Caco-2 (cell line): ENCODE results near the gene PPP1R3E. TPM values are rescaled to one million over a fixed set of nuclear protein-coding genes. Genes with fewer than 3 reads are reported as not detected.

Source experiments
- BruUV-seq: library from RNA; stranded (reverse); fragments of 400-500 nt; replicated peaks from 2 replicates; lab custom pipeline; 2021; lab: Mats Ljungman, UMichigan
- CTCF ChIA-PET: fragments of 300-600 bp; sonication (Branson Sonifier 250); formaldehyde crosslinking; loops from one replicate; lab custom pipeline; 2022; ENCODE audit warnings: antibody characterized with exemption; lab: Charles Lee
- POLR2A ChIA-PET: fragments of 300-600 bp; sonication (Branson Sonifier 250); formaldehyde crosslinking; loops from one replicate; lab custom pipeline; 2022; ENCODE audit warnings: antibody characterized with exemption; lab: Charles Lee
- DNase-seq, 2 experiments: peaks; one replicate each; pipeline versions ENCODE4 v3.0.0 to v3.0.0-alpha.2; 2020 to 2022
- H3K27me3 ChIP-seq: replicated peaks from 2 replicates; pipeline ENCODE4 v1.6.0; 2011; ENCODE audit warnings: low read length; ENCODE audit not compliant: control insufficient read depth, insufficient read depth
- H3K36me3 ChIP-seq: 2 replicates; pipeline ENCODE4 v1.5.1; 2011; ENCODE audit warnings: low read length; ENCODE audit not compliant: control insufficient read depth, insufficient read depth
- H3K4me1 ChIP-seq: fragments of 250-450 bp; sonication (Bioruptor Pico); 2 replicates; pipeline ENCODE4 v1.5.1; 2020; ENCODE audit warnings: mild to moderate bottlenecking
- H3K4me3 ChIP-seq: 2 replicates; pipeline ENCODE4 v1.5.1; 2011; ENCODE audit warnings: low read depth, mild to moderate bottlenecking, control low read depth, low read length
- H3K9me3 ChIP-seq: fragments of 250-450 bp; sonication (Bioruptor Pico); 2 replicates; pipeline ENCODE4 v1.5.1; 2020; ENCODE audit warnings: mild to moderate bottlenecking, moderate library complexity
- H3K27ac Mint-ChIP-seq: one replicate; pipeline ENCODE4 v1.8.0; 2022; ENCODE audit warnings: mixed read lengths; ENCODE audit not compliant: unreplicated experiment
- H3K27me3 Mint-ChIP-seq: one replicate; pipeline ENCODE4 v1.8.0; 2022; ENCODE audit warnings: mixed read lengths; ENCODE audit not compliant: insufficient read depth, unreplicated experiment
- H3K36me3 Mint-ChIP-seq: one replicate; pipeline ENCODE4 v1.8.0; 2022; ENCODE audit warnings: mild to moderate bottlenecking, mixed read lengths; ENCODE audit not compliant: insufficient read depth, unreplicated experiment
- H3K4me1 Mint-ChIP-seq: one replicate; pipeline ENCODE4 v1.8.0; 2022; ENCODE audit warnings: low read depth, mixed read lengths; ENCODE audit not compliant: unreplicated experiment
- H3K4me3 Mint-ChIP-seq: one replicate; pipeline ENCODE4 v1.8.0; 2022; ENCODE audit warnings: mild to moderate bottlenecking, moderate library complexity, mixed read lengths; ENCODE audit not compliant: unreplicated experiment
- H3K9me3 Mint-ChIP-seq: one replicate; pipeline ENCODE4 v1.8.0; 2022; ENCODE audit warnings: mixed read lengths; ENCODE audit not compliant: unreplicated experiment
- intact Hi-C: fragments of 100-400 bp; cut with micrococcal nuclease; formaldehyde crosslinking; loops from one replicate; pipeline ENCODE4 v1.10.0; 2022; ENCODE audit not compliant: unreplicated experiment
- total RNA-seq: library from RNA; stranded (reverse); gene quantifications from 2 replicates; pipeline ENCODE4 v1.2.3, GENCODE V29; 2022
- TF ChIP-seq, protein P1 (sequence below), 2 experiments: fragments of 200-600 bp in 1 of 2; IDR thresholded peaks; 1 replicate in 1 of 2; 2 replicates in 1 of 2; pipeline versions ENCODE4 v1.5.1 to v1.8.0; 2011 to 2022; ENCODE audit warnings: antibody characterized with exemption in 1 of 2, control low read depth in 1 of 2, inconsistent platforms in 1 of 2, low read depth in 1 of 2, low read length in 1 of 2, mild to moderate bottlenecking in 1 of 2, moderate library complexity in 1 of 2; ENCODE audit not compliant: insufficient read depth in 1 of 2, severe bottlenecking in 1 of 2, unreplicated experiment in 1 of 2

Gene PPP1R3E
- total RNA-seq, 1 experiment from 2014 or later = 5.9 TPM

DNA sequence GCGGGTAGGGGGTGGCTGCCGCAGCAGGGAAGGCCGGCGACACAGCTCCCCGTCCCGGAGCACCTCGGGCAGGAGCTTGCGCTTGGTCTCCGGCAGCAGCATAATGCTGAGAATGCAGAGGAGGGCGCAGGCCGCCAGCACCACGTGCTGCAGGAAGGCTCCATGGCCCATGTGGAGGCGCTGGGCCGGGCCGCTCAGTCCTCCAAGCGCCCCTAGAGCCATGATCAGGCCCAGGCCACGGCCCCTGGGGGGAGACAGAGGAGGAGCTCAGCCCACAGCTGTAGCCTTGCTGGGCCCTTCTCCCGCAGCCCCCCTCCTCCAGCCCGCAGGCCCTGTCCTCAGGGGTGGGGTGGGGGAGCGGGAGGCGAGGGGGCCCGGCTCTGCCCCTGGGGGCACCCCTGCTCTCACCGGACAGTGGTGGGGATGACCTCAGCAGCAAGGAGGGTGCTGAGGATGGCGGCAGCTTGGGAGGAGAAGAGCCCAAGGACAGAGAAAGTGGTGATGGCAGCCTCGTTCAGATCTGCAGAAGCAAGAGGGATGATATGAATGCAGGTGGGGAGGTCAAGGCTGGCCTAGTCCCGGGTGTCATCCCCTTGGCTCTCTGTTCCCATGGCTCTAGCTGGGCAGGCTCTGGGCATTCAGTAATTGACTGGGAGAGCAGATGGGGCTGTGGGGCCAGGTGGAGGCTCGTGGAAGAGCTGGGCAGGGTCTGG lies 44.2 kb upstream of the PPP1R3E start:
- Histone ChIP-seq H3K9me3 (no peaks in the 10 kb centered on the region), H3K36me3 (no peaks in the 10 kb centered on the region), H3K4me3 (no peak overlapping the region), H3K27me3 (no peaks in the 10 kb centered on the region), H3K4me1 (no peaks in the 10 kb centered on the region; the same call in 1 of the 2 replicates)
- ChIA-PET CTCF (interaction anchor here (1.0 to 1.7 kb wide), 2 partner anchors 14 to 33 kb away, joined by 3 to 8 read pairs; no protein-coding TSS in a partner anchor), POLR2A (no interaction called here)
- intact Hi-C loops = no loop called here
- DNase-seq = no peak
- TF ChIP-seq, protein P1, sequence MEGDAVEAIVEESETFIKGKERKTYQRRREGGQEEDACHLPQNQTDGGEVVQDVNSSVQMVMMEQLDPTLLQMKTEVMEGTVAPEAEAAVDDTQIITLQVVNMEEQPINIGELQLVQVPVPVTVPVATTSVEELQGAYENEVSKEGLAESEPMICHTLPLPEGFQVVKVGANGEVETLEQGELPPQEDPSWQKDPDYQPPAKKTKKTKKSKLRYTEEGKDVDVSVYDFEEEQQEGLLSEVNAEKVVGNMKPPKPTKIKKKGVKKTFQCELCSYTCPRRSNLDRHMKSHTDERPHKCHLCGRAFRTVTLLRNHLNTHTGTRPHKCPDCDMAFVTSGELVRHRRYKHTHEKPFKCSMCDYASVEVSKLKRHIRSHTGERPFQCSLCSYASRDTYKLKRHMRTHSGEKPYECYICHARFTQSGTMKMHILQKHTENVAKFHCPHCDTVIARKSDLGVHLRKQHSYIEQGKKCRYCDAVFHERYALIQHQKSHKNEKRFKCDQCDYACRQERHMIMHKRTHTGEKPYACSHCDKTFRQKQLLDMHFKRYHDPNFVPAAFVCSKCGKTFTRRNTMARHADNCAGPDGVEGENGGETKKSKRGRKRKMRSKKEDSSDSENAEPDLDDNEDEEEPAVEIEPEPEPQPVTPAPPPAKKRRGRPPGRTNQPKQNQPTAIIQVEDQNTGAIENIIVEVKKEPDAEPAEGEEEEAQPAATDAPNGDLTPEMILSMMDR (IDR thresholded peaks at IDR 0.05; ENCODE audit: insufficient read depth in 1 of 2, low read depth in 1 of 2, low read length in 1 of 2, severe bottlenecking in 1 of 2, unreplicated experiment in 1 of 2) = no peak
- peaks cover 3% of the 10 kb centered on the region for H3K27me3 Mint-ChIP-seq
- peaks cover 8% of the 10 kb centered on the region for H3K4me1 Mint-ChIP-seq
- no peaks in the 10 kb centered on the region for H3K36me3 Mint-ChIP-seq
- H3K27ac Mint-ChIP-seq = no peak overlapping the region
- no peak overlapping the region for H3K4me3 Mint-ChIP-seq
- no TSS peak for BruUV-seq
- H3K9me3 Mint-ChIP-seq = no peaks in the 10 kb centered on the region

DNA sequence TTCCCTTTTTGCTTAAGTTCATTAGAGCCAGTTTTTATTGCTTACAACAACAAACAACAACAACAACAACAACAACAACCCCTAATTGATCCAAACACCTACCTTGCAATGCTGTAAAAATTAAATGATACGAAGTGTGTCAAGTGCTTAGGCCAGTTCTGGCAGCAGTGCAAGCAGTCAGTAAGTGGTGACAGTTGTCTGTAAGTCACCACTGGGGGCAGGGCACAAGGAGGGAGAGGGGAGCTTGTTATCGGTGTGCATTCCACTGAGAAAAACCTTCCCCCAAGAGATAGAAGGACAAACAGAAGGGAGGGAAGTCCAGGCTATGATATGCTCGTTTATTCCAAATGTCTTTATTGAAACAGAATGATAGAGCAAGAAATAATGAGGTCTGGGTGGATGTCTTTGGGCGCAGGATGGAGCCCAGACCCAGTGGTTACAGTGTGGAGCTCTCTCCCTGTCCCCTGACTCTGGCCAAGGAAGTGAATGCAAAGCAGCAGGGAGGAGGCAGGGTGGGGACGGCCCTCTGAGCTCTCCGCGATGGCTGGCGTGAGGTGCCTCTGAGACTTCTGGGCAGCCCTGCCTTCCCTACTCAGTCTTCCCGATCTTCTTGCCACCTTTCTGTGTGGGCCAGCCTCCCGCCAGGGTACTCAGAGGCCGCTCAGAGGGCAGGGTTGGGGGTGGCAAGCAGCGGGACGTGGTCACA lies 43.5 kb upstream of the PPP1R3E start:
- H3K4me3 Mint-ChIP-seq = no peak overlapping the region
- TF ChIP-seq, protein P1 (IDR thresholded peaks at IDR 0.05; ENCODE audit: insufficient read depth in 1 of 2, low read depth in 1 of 2, low read length in 1 of 2, severe bottlenecking in 1 of 2, unreplicated experiment in 1 of 2) = peak in 1 of 2 experiments; percentile 22
- Histone ChIP-seq H3K4me1 (no peaks in the 10 kb centered on the region; the same call in 1 of the 2 replicates), H3K36me3 (no peaks in the 10 kb centered on the region), H3K27me3 (no peaks in the 10 kb centered on the region), H3K4me3 (no peak overlapping the region), H3K9me3 (no peaks in the 10 kb centered on the region)
- H3K9me3 Mint-ChIP-seq = no peaks in the 10 kb centered on the region
- CTCF ChIA-PET = interaction anchor here (0.5 to 1.7 kb wide), 3 partner anchors 15 to 1365 kb away, joined by 3 to 8 read pairs (median 4); no protein-coding TSS in a partner anchor
- H3K4me1 Mint-ChIP-seq = peaks cover 8% of the 10 kb centered on the region
- intact Hi-C loops = no loop called here
- H3K27ac Mint-ChIP-seq = no peak overlapping the region
- peaks cover 3% of the 10 kb centered on the region for H3K27me3 Mint-ChIP-seq
- H3K36me3 Mint-ChIP-seq = no peaks in the 10 kb centered on the region
- no peak for DNase-seq
- no TSS peak for BruUV-seq
- POLR2A ChIA-PET = interaction anchor here (1.0 kb wide), 1 partner anchor 25 kb away, joined by 4 read pairs; the partner anchor contains the start of gene PABPN1

DNA sequence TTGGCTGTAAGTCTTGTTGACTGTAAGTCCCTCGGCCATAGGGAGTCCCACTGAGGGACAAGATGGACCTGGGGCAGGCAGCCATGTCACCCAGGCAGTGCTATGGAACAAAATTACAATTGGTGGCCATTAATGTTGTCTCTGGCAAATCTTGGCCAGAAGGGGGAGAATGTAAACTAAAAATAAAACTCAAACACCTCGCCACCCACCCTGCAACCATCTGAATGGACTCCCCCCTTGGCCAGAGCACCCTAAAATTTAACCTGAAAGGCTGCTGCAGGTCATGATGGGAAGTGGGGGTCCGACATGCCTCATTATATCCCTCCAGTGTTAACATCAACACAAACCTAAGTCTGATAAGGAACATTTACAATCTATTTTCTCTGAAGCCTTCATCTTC lies 41.8 kb upstream of the PPP1R3E start:
- intact Hi-C loops = no loop called here
- no peaks in the 10 kb centered on the region for H3K27me3 ChIP-seq
- no peaks in the 10 kb centered on the region; the same call in 1 of the 2 replicates for H3K4me1 ChIP-seq
- TF ChIP-seq, protein P1 (IDR thresholded peaks at IDR 0.05; ENCODE audit: insufficient read depth in 1 of 2, low read depth in 1 of 2, low read length in 1 of 2, severe bottlenecking in 1 of 2, unreplicated experiment in 1 of 2) = no peak
- no peak for DNase-seq
- CTCF ChIA-PET = interaction anchor here (0.8 kb wide), 1 partner anchor 13 kb away, joined by 3 read pairs; no protein-coding TSS in a partner anchor
- H3K27me3 Mint-ChIP-seq = no peaks in the 10 kb centered on the region
- H3K9me3 Mint-ChIP-seq = no peaks in the 10 kb centered on the region
- peaks cover 15% of the 10 kb centered on the region for H3K9me3 ChIP-seq
- BruUV-seq = no TSS peak
- H3K4me3 Mint-ChIP-seq = no peak overlapping the region
- H3K36me3 Mint-ChIP-seq = no peaks in the 10 kb centered on the region
- POLR2A ChIA-PET = no interaction called here
- no peak overlapping the region for H3K27ac Mint-ChIP-seq
- no peak overlapping the region for H3K4me3 ChIP-seq
- H3K4me1 Mint-ChIP-seq = peaks cover 8% of the 10 kb centered on the region
- H3K36me3 ChIP-seq = no peaks in the 10 kb centered on the region
